HG02981 (cell line): ENCODE data around the gene NUDT8.
"Not testable (repeated sequence)": the region's sequence is repeated elsewhere in the genome, so short reads cannot be mapped to it uniquely, and the experiment has no call there.

Experiments
- ATAC-seq: cut with Tn5 transposase; IDR thresholded peaks from one replicate; pipeline ENCODE4 v1.9.1; 2021; ENCODE audit warnings: mild to moderate bottlenecking, moderate library complexity; ENCODE audit not compliant: unreplicated experiment

NUDT8 gene

DNA sequence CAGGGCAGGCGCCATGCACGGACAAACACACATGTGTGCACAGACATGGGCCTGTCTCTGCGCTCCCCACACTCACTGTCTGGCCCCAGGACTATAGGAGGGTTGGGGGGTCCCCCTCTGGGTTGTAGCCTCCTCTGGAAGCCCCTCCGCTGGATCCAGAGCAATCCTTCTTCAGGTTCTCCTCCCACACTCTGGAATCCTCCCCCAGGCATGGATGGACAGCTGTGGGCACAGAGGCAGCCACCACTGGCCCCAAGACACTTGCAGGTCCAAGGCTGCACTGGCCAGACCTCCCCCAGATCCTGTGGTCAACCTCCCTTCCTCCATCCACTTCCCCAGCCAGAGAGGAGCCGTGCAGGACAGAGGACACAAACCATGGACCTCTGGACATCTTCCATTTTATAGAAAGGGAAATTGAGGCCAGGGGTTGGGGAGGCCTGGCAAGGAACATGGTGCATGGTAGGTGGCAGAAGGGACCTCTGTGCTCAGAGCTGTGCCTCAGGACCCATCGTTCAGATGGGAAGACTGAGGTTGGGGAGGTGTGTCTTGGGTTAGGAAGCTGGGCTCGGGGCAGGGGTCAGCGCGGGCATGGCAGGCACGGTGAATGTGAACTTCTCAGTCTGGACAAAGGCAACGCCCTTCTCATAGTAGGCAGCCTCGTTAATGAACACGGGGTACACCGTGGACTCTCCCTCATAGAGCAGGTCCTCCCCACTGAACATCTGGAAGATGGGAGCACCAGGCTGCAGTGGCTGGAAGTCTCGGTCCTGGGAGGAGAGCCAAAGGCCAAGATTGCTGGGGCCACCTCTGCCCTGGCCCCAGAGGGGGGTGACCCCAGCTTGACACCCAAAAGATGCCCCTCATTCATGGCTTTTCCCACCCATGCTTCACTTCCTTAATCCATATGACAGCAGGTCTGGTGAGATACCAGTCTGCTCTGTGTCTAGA, 12.7 kb upstream of the NUDT8 start:
- ATAC-seq: no peak

DNA sequence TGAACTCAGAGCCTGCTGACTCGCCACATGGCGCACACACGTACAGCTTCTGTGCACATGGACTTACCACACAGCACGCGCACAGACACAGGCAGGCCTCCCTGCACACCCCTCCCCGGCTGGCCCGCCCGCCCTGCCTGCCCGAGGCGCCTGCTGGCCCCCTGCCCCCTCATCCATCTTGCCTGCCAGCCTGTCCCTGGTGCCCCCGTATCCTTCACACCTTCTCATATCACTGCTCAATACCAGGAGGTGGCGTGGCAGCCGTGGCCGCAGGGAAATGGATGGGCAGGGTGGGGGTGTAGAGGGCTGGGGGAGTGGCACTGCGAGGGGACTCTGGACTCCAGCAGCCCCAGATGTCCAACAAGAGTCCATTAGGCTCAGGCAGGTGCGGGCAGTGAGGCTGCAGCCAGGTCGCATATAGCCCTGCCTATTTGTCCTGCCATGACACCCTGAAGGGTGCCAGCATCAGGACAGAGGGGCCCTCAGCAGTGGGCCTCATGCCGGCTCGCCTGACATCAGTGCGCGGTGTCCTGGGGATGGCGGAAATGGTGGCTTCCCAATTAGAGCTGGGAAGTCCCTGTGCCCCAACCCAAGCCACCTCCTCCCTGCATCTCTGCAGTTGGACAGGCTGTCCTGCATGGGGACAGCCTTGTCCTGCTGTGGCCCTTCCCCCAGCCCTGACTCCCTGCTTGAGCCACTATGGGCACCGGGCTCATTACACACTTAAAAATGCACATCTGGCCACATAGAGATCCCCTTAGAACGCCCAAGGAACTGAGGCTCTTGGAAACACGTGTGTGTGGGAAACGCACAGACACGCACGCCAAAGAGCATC, 11.8 kb upstream of the NUDT8 start:
- no peak for ATAC-seq

DNA sequence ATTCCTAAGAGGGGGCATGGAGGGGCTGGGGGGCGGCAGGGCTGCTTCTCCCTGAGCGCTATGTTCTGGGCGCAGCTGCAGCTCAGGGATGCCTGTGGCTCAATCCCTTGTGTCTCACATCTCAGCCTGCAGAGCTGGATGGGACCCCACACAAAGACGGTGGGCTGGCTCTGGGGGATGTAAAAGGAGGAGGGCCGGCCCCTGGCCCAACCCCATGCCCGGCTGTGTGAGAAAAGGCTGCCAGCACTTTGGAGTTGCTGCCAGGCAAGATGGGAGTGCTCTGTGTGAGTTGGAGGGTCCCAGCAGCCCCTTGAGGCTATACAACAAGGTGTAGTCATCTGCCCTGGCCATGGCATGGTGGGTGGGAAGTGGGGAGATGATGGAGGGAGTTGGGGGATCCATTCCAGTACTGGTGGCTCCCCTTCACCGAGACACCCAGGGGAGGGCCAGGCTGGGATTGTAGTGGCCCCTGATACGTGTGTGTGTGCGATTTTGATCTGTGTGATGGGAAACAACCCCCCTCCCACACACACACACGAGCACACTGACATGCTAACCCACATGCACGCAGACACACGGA, 11.1 kb upstream of the NUDT8 start:
- ATAC-seq: no peak

DNA sequence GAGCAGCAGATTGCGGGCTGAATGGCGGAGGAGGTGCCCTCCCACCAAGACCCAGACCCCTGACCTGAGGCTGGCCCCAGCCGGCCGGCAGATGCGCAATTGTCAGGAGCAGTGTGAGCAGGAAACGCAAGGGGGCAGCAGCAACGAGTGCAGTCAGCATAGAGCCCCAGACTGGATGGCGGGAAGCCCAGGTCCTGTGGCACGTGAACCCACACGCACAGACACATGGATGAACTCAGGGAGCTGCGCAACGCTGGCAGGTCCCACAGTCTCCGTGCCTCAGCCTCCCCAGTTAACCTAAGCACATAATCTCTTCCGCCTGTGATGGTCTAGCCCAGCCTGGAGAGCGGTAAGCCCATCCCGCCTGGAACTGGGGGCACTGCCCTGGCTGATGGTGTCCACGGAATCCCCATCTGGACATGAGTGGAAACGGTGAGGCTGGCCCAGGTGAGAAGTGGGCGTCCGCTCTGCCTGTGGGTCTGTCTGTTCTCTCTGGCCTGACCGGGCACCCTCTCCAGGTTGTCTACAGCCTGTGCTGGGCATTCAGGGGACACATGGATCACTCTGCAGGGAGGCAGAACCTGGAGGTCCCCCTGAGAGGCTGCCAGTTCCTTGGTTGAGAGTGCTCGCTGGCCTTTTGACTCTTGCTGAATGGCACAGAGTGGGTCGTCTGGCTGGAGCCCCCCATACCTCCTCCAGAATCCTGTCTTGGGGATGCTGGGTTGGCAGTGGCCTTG, 10.5 kb upstream of the NUDT8 start:
- ATAC-seq: no peak

DNA sequence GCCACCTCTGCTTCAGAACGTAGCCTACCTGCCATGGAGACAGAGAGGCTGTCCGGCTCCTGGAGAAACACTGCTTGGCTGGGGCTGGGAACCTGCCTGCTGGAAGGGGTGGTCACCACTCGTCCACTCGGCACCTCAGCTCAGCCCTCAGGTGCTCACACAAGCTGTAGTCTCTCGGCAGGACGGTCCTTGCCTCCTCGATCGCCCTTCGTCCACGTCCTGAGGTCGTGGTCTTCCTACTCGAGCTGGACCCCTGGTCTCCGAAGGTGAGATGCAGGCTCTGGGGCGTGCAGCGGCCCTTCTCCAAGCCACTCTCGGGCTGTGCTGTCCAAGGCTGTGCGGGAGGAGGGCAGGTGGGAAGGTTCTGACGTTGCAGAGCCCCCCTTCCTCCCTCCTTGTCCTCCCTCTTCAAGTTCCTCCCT, 9.7 kb upstream of the NUDT8 start, which contains the start of gene TBX10:
TSS of gene TBX10 (minus strand) at position 326 of the 422 bp plus-strand sequence. CDS start at position 35, 291 bp downstream.
- ATAC-seq: no peak

DNA sequence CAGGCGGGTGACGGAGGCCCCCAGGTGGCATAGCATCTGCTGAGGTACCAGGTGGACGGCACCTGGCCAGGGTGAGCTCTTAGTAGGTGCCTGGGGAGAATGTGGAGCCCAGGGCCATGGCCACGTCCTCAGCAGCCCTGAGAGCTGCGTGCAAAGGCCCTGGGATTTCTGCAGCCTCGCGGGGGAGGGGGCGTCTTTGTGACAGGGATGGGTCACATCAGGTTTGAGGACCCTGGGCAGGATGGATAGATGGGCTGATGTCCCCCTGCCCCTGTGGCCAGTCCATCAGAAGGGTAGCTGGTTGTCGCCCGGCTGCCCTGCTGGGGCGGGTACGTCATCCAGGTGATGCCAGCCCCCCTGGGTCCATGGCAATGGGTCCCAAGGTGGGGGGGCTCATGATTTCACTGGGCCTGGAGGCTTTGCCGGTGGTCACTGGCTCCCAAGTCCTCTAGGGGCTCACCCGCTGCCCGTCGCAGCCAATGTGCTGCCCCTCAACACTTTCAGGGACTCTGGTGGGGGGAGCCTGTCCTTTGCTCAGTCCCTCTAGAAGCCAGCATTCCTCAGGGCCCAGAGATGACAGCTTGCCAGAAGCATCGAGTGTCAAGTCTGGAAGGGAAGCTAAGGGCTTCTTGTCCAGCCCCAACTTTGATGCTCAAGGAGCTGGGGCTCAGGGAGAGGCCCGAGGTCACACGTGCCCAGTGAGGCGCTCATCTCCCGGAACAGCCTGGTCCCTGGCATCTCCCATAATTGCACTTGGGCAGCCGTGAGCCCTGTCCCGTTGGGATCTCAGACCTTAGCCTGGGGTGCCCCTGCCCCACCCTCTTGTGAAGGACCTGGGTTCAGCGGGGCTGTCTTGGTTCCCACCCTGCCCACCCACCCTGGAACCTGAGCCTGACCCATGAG, 9.0 kb upstream of the NUDT8 start:
- no peak for ATAC-seq

DNA sequence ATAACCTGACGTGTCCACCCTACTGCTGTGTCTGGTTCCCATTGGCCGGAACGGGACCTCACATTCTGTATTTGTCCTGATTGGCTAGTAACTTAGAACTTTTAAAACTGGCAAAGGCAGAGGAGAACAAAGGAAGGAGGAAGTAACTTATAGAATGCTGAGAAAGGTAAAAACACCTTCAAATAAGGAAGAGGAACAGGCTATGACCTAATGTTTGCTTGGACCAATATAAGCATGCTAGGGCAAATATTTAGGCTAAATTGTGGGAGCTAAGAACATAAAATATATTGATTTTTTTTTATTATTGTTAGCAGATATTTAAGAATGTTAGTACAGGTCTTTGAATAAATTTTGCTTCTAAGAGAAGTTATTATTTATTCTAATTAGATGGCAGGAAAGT, 7.7 kb upstream of the NUDT8 start:
- not testable (repeated sequence) for ATAC-seq

DNA sequence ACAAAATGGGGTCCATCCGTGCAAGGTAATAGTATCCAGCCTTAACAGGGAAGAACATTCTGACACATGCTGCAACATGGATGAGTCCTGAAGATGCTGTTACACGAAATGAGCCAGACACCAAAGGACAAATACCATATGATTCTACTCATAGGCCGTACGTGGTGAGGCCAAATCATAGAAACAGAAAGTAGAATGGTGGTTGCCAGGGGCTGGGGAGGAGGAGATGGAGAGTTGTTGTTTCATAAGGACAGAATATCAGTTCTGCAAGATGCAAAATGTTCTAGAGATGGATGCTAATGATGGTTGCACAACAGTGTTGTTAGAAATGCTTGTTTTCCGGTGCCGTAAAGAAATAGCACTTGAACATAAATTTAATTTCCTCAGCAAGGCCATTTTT, 7.2 kb upstream of the NUDT8 start:
- no peak for ATAC-seq

DNA sequence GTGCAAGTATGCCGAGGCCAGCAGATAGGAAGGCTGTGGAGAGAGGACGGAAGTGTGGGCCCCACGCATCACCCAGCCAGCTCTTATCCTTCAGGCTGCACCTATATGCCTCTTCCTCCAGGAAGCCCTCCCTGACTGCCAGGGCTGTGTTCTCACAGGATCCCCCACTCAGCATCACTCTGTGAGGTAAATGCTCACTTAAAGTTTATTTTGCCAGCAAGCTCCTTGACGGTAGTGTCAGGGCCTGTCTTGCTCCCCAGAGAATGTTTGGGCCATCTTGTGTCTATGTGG, 5.4 kb upstream of the NUDT8 start:
- ATAC-seq: no peak

DNA sequence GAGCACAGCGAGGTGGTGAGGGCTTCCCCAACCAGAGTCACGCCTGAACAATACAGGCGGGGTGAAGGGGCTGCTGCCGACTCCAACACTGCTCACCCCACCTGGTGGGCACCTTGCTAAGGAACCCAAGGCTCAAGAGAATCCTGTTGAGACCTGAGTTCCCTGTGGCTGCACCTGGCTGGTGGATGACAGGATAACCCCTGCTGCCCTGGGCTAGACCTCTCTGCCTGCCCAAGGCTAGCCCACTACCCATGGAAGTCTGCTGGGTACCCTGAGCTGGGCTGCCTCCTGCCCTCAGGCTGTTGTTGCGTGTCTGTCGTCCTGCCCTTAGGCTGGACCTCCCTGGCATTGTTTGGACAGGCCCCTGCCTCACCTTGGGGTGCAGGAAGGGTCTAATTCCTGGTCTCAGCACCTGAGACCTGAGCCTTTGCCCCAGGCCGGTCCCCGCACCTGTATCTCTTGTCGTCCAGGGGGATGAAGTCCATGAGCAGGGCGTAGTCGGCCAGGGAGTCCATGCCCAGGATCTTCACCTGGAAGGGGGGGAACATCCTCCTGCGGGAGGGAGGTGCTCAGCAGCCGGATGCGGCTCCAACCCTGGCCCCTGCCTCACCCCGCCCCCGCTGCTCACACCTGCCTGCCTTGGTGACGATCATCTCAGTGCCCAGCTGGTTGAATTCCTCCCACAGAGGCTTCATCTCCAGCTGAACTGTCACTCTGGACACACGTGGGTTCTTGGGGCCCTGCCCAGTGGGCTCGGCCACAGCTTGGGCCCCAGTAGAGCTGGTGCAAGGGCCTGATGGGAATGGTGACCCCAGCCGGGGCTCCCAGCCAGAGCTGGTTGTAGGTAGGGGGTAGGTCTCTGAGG, 4.9 kb upstream of the NUDT8 start:
- no peak for ATAC-seq

DNA sequence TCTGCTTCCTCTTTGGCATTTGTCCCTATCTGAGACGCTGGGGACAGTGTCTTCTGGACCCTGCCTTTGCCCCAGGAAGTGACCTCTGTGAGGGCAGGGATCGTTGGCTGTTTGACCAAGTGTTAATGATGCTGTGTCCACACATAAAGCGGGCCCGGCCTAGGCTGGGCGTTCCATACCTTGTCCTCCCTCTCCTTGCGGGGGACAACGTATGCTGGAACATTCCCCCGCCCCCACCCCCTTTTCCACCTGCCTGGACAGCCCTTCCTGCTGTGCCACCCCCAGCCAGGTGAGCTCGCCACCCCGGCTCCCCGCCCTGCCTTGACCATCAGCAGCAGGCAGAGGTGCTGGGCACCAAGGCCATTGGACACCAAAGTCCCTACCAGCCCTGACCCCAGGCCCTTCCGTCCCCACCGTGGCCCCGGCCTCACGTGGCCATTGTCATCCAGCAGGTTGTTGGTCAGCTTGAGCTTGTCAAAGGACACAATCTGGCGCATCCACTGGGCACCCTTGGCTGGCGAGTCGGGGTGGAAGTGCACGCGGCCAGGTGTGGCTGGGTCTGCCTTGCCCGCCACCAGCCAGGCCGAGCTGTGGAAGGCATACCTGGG, 4.1 kb upstream of the NUDT8 start:
- ATAC-seq: no peak

DNA sequence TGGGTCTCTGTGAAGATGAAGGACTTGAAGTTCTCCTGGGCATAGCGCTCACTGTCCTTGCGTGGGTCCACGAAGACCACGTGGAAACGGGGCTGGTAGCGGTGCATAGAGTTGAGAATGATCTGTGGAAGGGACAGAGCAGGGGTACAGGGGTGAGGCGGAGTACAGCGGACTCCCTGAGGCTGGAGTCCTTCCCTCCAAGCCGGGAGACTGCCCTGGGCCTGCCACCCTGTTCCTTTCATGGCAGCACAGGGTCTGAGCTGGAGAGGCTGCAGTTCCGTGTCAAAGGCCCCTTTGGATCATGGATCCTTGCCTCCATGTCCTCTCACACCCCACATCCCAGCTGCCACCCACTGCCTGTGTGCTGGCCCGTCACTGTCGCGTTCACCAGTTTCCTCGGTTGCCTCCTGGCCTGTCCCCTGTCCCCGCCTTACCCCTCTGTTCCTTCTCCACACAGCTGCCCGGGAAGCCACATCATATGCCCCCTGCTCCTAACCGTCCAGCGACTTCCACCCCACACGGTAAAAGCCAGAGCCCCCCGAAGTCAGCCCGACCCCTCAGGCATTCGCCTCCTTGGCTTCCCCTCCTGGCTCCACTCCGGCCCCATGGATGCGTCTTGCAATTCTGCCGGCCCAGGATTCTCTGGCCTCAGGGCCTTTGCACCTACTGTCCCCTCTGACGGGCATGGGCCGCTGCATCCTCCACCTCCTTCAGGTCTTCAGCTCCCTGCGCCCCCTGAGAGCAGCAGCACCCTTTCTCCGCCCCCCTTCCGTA, 3.4 kb upstream of the NUDT8 start:
- no peak for ATAC-seq

DNA sequence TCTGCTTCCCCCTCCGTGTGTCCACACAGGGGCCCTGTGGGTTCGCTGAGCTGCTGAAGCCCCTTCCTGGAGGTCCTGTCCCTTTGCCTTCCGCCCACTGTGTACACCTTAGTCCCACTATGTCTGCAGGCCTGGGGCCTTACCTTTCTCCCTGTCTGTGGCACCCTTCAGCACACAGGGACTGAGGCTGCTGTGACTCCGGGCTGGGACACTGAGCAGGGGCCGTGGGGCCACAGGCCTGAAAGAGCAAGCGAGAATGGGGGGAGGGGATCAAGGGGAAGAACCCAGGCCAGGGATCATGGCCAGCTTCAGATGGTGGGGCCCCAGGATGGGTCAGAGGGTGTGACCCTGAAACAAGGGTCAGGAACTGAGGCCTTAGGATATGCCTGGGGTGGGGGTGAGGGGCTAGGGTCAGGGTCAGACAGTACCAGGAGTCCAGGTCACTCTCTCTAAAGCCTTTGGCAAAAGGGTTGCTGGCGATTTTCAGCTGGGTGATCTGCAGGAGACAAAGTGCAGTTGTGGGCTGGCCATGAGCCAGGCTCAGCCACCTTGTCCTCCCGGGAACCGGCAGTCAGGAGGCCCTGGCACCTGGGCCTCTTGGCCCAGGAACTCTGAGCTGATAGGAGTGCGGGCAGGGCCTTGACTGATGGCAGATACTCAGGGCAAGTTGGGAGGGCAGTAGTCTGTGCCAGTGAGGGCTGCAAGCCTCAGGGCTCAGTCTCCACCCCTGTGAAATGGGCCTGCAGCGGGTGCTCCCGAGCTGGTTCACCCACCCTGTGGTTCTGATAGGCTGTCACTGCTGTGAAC, 2.6 kb upstream of the NUDT8 start:
- ATAC-seq: no peak

DNA sequence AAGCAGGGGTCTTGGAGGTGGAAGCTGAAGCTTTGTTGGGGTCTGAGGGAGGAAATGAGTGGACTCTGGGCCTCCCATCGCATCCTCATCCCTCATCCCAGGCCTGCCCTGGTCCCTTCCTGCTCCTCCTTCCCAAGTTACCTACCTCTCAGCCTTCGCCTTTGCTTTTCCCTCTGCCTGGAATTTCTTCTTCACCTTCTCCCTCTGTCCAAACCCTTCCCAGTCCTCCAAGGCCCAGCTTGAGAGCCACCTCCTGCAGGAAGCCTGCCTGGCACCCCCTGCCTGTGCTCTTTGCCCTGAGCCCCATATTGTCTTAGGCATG, 2.1 kb upstream of the NUDT8 start:
- ATAC-seq: no peak

DNA sequence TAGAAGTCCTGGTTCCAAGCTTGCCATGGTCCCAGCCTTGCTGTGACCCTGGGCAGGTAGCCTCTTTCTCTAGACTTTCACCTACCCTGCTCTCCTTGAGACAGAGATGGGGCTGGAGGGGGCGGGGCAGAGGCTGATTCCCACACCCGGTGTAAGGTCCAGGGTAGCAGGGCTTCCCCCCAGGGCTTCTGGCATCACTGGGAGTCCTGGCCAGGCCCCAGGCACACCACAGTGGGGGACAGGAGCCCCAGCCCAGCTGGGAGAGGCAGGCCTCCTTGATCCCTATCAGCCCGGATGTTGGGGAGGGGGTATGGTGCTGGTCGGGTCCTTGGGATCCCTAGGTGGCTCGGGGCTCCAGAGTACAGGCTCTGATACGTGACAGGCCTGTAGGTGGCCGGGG, 1.7 kb upstream of the NUDT8 start:
- no peak for ATAC-seq

DNA sequence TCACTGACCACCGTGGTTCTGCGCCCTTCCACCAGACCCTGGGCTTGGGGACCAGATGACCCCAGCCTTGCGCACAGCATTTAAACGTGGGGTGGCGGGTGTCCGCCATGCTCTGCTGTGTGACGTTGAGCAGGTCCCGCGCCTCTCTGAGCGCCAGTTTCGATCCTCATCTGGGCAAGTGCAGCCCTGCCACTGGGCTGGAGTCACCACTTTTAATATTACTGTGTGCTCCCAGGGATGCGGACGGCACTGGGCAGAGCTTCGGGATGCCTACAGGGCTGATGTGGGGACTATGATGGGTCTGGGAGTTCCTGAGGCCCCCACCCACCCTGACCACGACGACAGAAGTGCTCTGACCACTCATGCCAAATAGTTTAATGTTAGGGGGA, 1.2 kb upstream of the NUDT8 start:
- no peak for ATAC-seq

DNA sequence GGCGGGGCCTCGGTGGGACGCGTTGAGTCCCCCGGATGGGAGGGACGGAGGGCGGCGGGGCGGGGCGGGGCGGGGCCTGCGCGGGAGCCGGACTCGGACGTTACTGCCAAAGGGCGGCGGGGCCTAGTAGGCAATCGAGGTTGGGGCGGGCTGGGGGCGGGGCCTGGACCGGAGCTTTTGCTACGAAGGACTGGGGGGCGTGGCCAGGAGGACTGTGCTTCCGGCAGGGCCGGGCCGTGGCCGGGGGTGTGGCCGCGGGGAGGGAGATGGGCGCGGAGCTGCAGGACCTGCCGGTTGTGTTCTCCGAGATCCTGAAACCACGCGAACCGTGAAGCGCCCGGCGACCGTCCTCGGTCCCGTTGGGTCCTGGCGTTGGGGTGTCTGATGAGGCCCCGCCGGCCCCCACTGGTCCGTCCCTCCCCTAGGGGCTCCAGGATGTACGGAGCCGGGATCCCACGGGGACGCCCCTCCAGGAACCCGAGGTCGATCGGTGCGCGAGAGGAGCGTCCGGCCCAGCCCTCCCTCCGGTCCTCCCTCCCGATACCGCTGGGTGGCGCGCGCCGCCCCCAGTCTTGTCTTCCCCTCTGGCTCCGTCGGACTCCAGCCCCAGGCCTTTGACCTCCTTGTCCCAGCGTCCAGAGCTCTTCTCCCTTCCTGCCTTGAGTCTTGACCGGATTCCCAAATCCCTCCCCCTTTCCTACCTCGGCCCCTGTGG, 648 bp upstream of the NUDT8 start:
- peak; percentile 55 for ATAC-seq
